ENCODE results near the gene UBE2J2.

The UBE2J2 gene

GRCh38 chr1:1237874-1238701 lies 35.6 kb downstream of the UBE2J2 start:
- DNase-seq: no peak

GRCh38 chr1:1236945-1237873 lies 36.4 kb downstream of the UBE2J2 start:
- DNase-seq: no peak

- DNase-seq: no peak
Measured at GRCh38 chr1:1236176-1236763, 37.4 kb downstream of the UBE2J2 start.

GRCh38 chr1:1235016-1235744 lies 38.5 kb downstream of the UBE2J2 start:
- DNase-seq: no peak

GRCh38 chr1:1234180-1234808 lies 39.4 kb downstream of the UBE2J2 start:
- DNase-seq: no peak

- no peak for DNase-seq
Measured at GRCh38 chr1:1233567-1233892, 40.1 kb downstream of the UBE2J2 start.

- DNase-seq: no peak
Measured at GRCh38 chr1:1232796-1233566, 40.7 kb downstream of the UBE2J2 start.

GRCh38 chr1:1232208-1232795 lies 41.4 kb downstream of the UBE2J2 start, which contains the start of gene B3GALT6:
Gene B3GALT6, plus strand, starts transcription at chr1:1232237. Its CDS starts 42 bp downstream, at chr1:1232279.
- DNase-seq: no peak

- peak; percentile 98 for DNase-seq
Measured at GRCh38 chr1:1231400-1232207, 42.0 kb downstream of the UBE2J2 start, which contains the start of gene SDF4. Gene SDF4, minus strand, starts transcription at chr1:1232001. Its CDS starts 3,229 bp downstream, at chr1:1228772.

GRCh38 chr1:1230656-1231399 lies 42.8 kb downstream of the UBE2J2 start:
- DNase-seq: no peak

GRCh38 chr1:1229770-1230169 lies 43.9 kb downstream of the UBE2J2 start:
- DNase-seq: no peak

- no peak for DNase-seq
Measured at GRCh38 chr1:1228596-1229321, 44.9 kb downstream of the UBE2J2 start.

GRCh38 chr1:1228187-1228586 lies 45.5 kb downstream of the UBE2J2 start:
- no peak for DNase-seq

- no peak for DNase-seq
Measured at GRCh38 chr1:1227386-1227785, 46.3 kb downstream of the UBE2J2 start.

GRCh38 chr1:1226566-1227362 lies 46.9 kb downstream of the UBE2J2 start:
- DNase-seq: no peak

- DNase-seq: no peak
Measured at GRCh38 chr1:1225913-1226312, 47.7 kb downstream of the UBE2J2 start.

GRCh38 chr1:1225238-1225845 lies 48.3 kb downstream of the UBE2J2 start:
- DNase-seq: no peak
